HUES48 (cell line): ENCODE measurements around the gene NEDD8.

Experiments
- H3K27ac ChIP-seq: one replicate; pipeline ENCODE4 v1.7.0; 2013; ENCODE audit warnings: low read depth, low read length, inconsistent platforms
- H3K27me3 ChIP-seq: 2 replicates; pipeline ENCODE4 v1.6.1; 2013; ENCODE audit warnings: mild to moderate bottlenecking, low read length; ENCODE audit not compliant: control insufficient read depth, insufficient read depth
- H3K36me3 ChIP-seq: 2 replicates; pipeline ENCODE4 v1.6.1; 2013; ENCODE audit warnings: low read length; ENCODE audit not compliant: control insufficient read depth, insufficient read depth
- H3K4me1 ChIP-seq: 2 replicates; pipeline ENCODE4 v1.6.1; 2013; ENCODE audit warnings: mild to moderate bottlenecking, low read length; ENCODE audit not compliant: control insufficient read depth, insufficient read depth
- H3K4me3 ChIP-seq: 2 replicates; pipeline ENCODE4 v1.5.1; 2013; ENCODE audit warnings: mild to moderate bottlenecking, low read depth, low read length
- H3K9ac ChIP-seq: 2 replicates; pipeline ENCODE4 v1.6.1; 2013; ENCODE audit warnings: mild to moderate bottlenecking, low read depth, low read length, moderate library complexity
- H3K9me3 ChIP-seq: 2 replicates; pipeline ENCODE4 v1.6.1; 2013; ENCODE audit warnings: low read length; ENCODE audit not compliant: control insufficient read depth, insufficient read depth

The NEDD8 gene

DNA sequence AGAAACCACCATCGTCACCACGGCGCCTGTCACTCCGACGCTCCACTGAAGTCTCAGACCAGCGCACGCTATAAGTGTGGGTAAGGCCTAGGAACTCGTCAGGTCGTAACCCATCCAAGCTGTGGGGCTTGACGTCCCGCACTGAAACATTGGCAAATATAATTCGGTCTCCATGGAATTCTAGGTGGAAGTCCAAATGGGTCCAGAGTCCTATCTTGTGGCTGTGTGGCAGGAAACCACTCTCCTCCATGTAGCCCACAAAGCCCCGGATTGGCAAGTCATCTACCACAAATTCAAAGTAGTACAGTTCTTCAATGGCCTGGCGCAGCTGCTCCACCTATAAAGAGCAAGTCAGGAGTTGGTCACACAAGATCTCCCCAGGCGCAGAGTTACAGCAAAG lies 39.2 kb downstream of the NEDD8 start:
- H3K27ac ChIP-seq, result no peak overlapping the region
- H3K4me3 ChIP-seq, result no peak overlapping the region
- H3K36me3 ChIP-seq, result peaks cover 20% of the 10 kb centered on the region
- no peaks in the 10 kb centered on the region for H3K27me3 ChIP-seq
- no peaks in the 10 kb centered on the region for H3K9me3 ChIP-seq
- peaks cover 12% of the 10 kb centered on the region for H3K4me1 ChIP-seq
- no peak overlapping the region for H3K9ac ChIP-seq

DNA sequence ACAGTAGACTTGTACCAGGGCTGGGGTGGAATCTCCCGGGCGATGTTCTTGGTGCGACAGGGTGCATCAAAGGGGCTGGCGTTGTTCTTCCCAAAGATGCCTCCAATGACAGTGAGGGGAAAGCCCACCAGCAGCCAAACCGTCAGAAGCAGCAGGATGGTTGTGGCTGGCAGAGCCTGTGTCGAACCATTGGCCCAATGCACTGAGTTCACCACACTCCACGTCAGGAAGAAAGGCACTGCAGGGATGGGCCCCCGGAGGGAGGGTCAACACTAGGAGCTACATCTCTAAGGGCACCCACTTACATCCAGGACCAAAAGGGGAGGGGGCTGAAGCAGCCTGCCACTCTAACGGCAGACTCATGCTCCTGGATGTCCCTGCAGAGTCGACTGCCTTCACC lies 41.8 kb downstream of the NEDD8 start:
- peaks cover 10% of the 10 kb centered on the region for H3K4me1 ChIP-seq
- no peak overlapping the region for H3K4me3 ChIP-seq
- peaks cover 42% of the 10 kb centered on the region for H3K36me3 ChIP-seq
- no peaks in the 10 kb centered on the region for H3K27me3 ChIP-seq
- no peak overlapping the region for H3K9ac ChIP-seq
- no peaks in the 10 kb centered on the region for H3K9me3 ChIP-seq
- H3K27ac ChIP-seq, result no peak overlapping the region

DNA sequence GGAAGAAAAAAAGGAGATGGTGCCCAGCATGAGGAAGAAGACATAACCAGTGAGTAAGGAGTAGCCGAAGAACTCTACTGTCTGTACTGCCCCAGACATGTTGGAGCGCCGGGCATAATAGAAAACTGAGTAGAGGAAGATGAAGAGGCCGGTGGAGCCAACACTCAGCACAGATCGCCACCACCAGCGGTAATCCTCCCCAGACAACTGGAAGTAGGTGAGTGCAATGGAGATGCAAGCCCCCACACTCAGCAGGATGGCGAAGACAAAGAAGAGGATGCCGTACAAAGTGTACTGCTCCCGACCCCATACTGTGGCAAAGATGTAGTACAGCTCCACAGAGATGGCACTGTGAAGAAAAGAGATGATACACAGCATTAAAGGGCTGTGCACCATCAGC lies 42.7 kb downstream of the NEDD8 start:
- no peak overlapping the region for H3K9ac ChIP-seq
- H3K27ac ChIP-seq, result no peak overlapping the region

DNA sequence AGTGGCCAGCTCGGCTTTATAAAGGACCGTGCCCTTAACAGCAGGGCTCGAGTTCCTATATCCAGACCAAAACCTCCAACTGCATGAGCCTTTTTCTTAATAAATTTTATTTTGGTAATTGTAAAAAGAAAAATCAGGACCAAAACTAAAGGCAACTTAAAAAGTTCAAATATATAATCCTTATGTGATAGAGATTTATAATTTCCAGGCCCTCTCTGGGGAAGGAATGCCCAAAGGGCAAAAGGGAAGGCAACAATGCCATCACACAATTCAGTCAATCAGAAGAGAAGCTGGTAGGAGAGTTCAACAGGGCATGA lies 43.1 kb downstream of the NEDD8 start:
- no peaks in the 10 kb centered on the region for H3K27me3 ChIP-seq
- H3K9ac ChIP-seq, result no peak overlapping the region
- peak overlapping the region; percentile 44 for H3K4me3 ChIP-seq
- peaks cover 3% of the 10 kb centered on the region for H3K4me1 ChIP-seq
- H3K9me3 ChIP-seq, result no peaks in the 10 kb centered on the region
- H3K36me3 ChIP-seq, result peaks cover 56% of the 10 kb centered on the region
- peak overlapping the region; percentile 43 for H3K27ac ChIP-seq

More for the DNA sequence above, 42.7 kb downstream of the NEDD8 start:
- Histone ChIP-seq H3K4me1 (peaks cover 5% of the 10 kb centered on the region), H3K36me3 (peaks cover 52% of the 10 kb centered on the region), H3K27me3 (no peaks in the 10 kb centered on the region), H3K4me3 (peak overlapping the region; percentile 44; the same call in 1 of the 2 replicates), H3K9me3 (no peaks in the 10 kb centered on the region)

DNA sequence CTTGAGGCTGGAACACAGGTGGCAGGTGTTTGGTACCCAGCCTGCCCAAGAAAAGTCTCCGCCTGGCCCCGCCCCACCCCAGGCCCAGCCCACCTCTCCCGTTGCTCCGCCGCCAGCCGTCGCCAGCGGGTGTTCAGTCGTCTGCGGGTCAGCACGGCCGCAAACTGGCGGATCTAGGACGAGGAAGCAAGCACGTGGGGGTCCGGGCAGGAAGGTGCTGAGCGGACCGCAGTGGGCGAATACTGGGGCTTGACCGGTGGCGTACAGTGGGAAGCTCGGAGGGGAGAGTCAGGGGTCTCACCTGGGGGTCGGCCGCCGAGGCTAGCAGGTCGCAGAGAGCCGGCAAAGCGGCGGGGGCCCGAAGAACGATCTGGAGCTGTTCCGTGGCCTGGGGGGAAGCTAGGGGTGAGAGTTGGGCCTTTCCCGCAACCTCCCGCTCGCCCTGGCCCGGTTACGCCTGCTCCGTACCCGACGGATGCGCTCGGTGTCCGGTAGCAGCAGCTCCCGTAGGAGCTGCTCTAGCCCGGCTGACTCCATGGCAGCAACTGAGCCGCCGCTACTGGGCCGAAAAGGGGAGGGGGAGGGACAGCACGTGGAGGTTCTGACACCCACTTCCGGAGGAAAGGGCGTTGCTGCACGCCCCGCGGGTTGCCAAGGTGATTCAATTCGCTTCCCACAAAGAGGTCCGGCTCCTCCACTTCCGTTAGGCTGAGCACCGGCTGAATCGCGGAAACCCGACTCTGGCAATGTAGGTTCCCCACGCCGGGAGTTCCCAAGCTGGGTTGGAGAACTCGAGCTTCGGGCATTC lies 43.7 kb downstream of the NEDD8 start, which contains the start of gene IPO4:
IPO4 (minus strand) TSS at position 566 of the 808 bp plus-strand sequence; CDS start at position 537, 29 bp downstream.
- Histone ChIP-seq H3K9ac (peak within 1 kb of the TSS; percentile 70), H3K4me3 (peak within 1 kb of the TSS; percentile 89), H3K9me3 (no peaks in the 10 kb centered on the region), H3K36me3 (peaks cover 61% of the 10 kb centered on the region), H3K27me3 (no peaks in the 10 kb centered on the region), H3K4me1 (peaks cover 3% of the 10 kb centered on the region), H3K27ac (peak within 1 kb of the TSS; percentile 86)

DNA sequence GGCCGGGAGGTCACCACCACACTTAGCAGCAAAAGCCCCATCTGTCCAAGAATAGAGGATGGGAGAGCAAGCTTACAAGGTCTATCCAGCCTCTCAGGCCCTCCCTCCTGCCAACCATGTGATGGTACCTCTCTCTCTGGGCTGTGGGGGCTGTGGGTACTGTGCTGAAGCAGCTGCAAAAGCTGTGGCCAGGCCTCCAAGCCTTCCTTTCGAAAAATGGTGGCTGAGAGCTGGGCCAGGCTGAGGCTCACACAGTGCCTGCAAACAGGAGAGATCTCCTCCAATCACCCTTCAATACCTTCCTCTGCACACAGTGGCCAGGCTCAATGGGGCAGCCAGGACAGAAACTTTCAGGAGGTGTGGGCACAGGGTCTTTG lies 44.6 kb downstream of the NEDD8 start:
- no peak overlapping the region for H3K9ac ChIP-seq
- no peak overlapping the region for H3K27ac ChIP-seq
- peaks cover 64% of the 10 kb centered on the region for H3K36me3 ChIP-seq
- H3K27me3 ChIP-seq, result no peaks in the 10 kb centered on the region
- H3K9me3 ChIP-seq, result no peaks in the 10 kb centered on the region
- peaks cover 3% of the 10 kb centered on the region for H3K4me1 ChIP-seq
- H3K4me3 ChIP-seq, result peak overlapping the region; percentile 89

GRCh38 chr14:24186831-24187538 lies 45.2 kb downstream of the NEDD8 start:
- H3K36me3 ChIP-seq, result peaks cover 64% of the 10 kb centered on the region
- no peak overlapping the region for H3K27ac ChIP-seq
- no peak overlapping the region for H3K4me3 ChIP-seq
- H3K4me1 ChIP-seq, result peaks cover 3% of the 10 kb centered on the region
- no peak overlapping the region for H3K9ac ChIP-seq
- H3K9me3 ChIP-seq, result no peaks in the 10 kb centered on the region
- H3K27me3 ChIP-seq, result no peaks in the 10 kb centered on the region

DNA sequence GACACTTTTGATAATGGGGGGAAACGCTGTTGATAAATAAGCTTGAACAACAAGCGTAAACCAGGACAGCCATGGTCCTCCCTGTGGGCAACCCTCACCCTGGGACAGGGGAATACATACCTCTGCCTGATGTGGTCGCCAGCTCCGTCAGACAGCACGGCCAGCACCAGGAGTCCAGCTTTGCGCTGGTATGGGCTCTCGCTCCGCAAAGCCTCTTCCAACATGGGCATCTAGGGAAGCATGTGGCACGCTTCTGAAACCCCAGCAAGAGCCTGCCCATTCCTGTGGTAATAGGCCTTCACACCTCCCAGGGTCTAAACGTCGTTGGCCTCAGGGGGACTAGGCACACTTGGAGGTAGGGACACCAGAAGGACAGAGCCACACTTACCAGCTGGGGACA lies 46.4 kb downstream of the NEDD8 start:
- Histone ChIP-seq H3K27me3 (no peaks in the 10 kb centered on the region), H3K4me3 (no peak overlapping the region), H3K9ac (no peak overlapping the region), H3K9me3 (no peaks in the 10 kb centered on the region), H3K27ac (no peak overlapping the region), H3K4me1 (peaks cover 3% of the 10 kb centered on the region), H3K36me3 (peaks cover 68% of the 10 kb centered on the region)

GRCh38 chr14:24185026-24185425 lies 47.1 kb downstream of the NEDD8 start:
- Histone ChIP-seq H3K27me3 (no peaks in the 10 kb centered on the region), H3K36me3 (peaks cover 75% of the 10 kb centered on the region), H3K27ac (no peak overlapping the region), H3K9ac (no peak overlapping the region), H3K9me3 (no peaks in the 10 kb centered on the region), H3K4me1 (peaks cover 3% of the 10 kb centered on the region), H3K4me3 (no peak overlapping the region)

DNA sequence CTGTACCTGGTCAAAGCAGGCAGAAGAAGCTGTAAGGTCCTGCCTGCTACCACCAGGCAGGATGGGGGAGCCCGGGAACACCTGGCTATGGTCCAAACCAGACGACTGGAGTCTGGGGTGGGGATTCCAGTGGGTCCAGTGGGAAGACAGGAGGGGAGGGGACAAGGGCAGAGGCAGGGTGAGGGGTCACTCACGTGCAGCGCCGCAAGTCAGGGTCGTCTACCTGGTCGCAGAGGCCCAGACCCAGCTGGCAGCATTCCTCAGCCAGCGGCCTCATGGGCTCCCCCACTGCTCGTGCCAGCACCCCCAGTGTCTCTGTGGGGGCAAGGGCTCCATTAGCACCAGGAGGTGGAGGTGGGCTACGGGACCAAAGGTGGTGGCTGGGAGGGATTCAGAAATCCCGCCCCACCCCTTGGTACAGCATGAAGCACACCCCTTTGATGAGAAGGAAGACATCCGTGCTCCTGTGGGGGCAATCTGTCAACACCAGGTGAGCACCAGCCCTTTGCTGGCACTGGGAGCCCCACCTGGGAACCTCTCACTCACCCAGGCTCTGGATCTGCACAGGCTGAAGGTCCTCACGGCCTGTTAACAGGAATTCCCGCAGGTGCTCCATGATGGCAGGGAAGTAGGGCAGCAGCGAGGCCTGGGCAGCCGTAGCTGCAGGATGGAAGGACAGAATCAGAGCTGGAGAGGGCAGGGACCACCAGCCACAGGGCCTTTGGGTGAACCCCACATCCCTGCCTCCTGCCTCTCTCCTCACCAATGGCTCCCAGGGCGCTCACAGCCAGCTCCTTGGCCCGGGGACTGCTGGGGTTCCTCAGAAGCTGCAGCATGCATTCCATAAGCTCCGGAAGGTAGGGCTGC lies 47.8 kb downstream of the NEDD8 start:
- H3K36me3 ChIP-seq, result peaks cover 82% of the 10 kb centered on the region
- no peaks in the 10 kb centered on the region for H3K9me3 ChIP-seq
- no peak overlapping the region for H3K27ac ChIP-seq
- no peak overlapping the region for H3K4me3 ChIP-seq
- H3K4me1 ChIP-seq, result peaks cover 3% of the 10 kb centered on the region
- no peaks in the 10 kb centered on the region for H3K27me3 ChIP-seq
- H3K9ac ChIP-seq, result no peak overlapping the region
